SW480 (cell line): ENCODE data around the gene PWWP2A.
A peak's percentile ranks its signal among the peaks of the same experiment; 100 is the strongest.
"Not testable (repeated sequence)": the region's sequence is repeated elsewhere in the genome, so short reads cannot be mapped to it uniquely, and the experiment has no call there.

Experiments used
- DNase-seq: peaks from one replicate; pipeline ENCODE4 v3.0.0-alpha.2; 2016; ENCODE audit warnings: low spot score

The PWWP2A gene, protein sequence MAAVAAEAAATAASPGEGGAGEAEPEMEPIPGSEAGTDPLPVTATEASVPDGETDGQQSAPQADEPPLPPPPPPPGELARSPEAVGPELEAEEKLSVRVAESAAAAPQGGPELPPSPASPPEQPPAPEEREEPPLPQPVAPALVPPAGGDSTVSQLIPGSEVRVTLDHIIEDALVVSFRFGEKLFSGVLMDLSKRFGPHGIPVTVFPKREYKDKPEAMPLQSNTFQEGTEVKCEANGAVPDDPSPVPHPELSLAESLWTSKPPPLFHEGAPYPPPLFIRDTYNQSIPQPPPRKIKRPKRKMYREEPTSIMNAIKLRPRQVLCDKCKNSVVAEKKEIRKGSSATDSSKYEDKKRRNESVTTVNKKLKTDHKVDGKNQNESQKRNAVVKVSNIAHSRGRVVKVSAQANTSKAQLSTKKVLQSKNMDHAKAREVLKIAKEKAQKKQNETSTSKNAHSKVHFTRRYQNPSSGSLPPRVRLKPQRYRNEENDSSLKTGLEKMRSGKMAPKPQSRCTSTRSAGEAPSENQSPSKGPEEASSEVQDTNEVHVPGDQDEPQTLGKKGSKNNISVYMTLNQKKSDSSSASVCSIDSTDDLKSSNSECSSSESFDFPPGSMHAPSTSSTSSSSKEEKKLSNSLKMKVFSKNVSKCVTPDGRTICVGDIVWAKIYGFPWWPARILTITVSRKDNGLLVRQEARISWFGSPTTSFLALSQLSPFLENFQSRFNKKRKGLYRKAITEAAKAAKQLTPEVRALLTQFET

DNA sequence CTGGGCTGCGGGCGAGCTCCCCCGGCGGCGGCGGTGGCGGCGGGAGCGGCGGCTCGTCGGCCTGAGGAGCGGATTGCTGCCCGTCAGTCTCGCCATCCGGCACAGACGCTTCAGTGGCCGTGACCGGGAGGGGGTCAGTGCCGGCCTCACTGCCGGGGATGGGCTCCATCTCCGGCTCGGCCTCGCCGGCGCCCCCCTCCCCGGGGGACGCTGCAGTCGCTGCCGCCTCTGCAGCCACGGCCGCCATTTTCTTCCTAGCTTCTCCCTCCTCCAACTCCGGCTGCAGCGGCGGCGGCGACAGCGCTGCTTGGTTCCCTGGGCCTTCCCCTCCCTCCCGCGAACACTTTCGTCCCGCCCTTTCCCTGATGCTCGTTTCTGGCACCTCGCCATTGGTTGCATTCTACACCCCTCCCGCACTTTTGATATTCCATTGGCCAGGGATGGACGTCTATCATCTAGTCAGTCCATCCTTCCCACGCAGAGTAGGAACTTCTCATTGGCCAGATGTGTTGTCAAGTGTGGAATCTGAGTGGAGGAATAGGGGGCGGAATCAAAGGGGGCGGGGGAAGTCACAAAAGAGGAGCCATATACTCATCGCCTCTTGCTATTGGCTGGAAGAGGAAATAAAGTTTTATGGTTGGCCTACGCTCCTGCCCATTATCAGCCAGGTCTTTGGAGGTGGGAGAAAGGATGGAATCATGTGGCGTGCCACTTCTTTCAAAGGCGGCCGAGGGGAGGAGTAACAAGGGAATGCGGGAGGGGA, at the start of gene PWWP2A:
Gene PWWP2A (minus strand): TSS at position 309 of the 763 bp plus-strand sequence. CDS start 62 bp downstream, at position 247.
- DNase-seq = peak; percentile 100

DNA sequence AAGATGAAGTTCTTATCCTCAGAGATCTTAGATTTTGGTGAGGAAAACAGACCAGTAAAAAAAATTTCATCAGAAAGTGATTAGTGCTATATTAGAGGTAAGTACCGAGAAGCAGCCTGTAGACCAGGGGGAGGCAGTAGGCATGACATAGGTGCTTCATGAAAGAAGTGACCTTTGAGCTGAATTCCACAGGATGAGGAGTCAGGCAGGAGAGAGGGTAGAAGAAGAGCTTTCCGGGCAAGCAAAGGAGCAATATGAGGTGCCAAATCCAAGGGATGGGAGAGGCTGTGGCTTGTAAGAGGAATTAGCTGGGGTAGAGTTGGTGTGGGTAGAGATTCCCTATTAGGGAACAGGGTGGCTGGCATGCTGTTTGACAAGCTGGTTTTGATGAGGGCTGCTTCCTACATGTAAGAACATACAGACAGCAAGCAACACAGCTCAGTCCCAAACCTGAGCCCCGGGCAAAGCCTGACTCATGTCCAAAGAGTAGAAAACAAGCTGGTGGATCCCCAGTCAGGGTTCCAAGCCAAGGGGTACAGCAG, 48.4 kb upstream of the PWWP2A start:
- DNase-seq = no peak

- DNase-seq = no peak
Measured at GRCh38 chr5:160166973-160167623, 47.8 kb upstream of the PWWP2A start.

DNA sequence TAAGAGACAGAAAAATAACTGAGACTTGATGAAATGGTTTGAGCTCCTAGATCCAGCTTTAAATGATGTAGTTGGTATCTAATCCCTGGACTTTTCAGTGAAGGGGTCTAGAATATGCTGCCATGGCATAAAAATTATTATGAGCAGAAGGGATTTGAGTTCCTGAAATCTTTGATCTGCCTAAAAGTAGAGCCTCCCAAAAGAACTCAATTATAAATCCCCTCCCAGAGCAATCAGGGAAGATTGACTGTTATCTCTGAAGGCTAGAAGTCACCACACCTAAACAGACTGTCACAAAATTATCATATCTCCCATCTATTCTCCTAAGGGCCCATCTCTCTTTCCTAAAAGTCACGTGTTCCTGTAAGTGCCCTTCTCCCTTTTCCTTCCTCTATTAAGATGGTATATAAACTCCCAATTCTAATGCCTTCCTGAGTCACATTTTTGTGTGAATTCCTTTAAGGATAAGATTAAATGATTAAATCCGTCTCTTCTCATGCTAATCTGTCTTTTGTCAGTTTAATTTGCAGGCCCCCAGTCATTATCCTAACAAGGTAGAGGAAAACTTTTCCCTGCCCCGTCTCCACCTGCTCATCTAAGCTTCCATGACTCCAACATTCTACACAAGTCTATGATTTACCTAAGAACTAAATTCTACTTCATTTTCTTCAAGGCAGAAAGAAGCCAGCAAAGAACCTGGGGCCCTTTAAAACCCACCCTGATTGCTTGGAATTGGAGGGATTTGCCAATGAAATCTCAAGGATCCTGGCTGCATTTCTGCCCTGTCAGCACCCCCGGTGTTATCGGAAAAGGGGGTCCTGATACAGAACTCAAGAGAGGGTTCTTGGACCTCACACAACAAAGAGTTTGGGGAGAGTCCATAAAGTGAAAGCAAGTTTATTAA, 47.1 kb upstream of the PWWP2A start:
- DNase-seq = no peak

DNA sequence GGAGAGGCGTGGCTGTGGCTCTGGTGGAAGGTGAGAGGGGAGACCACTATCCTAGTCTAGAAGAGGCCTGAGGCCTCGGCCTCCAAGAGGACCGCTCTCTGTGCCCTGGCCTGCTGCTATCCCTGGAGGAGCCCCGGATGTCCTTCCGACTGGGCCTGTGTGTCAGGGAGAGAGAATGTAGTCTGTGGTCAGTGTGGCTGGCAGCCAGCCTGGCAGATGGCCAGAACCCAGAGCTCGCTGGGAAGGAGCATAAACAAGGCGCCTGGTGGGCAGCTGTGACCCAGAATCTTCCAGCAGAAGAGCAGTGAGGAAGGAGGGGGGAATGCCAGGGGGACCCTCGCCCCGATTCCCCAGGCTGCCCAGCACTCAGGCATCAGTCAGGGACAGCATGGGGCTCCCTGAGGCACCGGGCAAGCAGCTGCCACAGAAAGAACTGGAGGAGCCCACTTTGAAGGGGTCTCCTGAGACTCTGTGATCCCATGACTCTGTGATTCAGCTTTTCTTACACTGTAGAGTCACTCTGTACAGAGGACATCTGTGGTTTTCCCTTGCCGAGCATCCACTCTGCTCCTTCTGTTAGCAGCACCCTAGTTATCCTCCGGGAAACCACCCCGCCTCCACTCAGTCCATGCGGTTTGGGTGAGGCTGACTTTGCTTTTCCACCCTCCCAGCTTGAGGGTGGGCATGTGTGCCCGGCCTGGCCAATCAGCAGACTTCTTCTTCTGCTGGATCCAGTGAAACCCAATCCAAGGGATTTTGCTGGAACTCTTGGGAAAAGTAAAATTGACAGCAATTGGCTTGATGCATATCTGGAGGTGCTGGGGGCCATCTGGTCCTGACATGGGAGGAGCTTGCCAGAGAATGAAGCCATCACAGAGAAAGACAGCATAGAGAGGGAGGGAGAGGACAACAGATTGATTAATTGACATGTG, 46.2 kb upstream of the PWWP2A start:
- DNase-seq = peak; percentile 99

DNA sequence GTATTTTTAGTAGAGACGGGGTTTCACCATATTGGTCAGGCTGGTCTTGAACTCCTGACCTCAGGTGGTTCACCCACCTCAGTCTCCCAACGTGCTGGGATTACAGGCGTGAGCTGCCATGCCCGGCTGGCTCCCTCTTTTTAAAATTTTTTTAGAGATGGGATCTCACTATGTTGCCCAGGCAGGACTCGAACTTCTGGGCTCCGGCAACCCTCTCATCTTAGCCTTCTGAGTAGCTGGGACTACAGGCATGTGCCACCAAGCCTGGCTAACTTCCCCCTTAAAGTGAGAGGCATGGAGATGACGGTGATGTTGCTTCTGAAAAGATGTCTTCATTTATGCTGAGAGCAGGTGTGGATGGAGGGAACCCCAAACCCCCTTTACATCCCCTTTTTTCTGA, 43.7 kb upstream of the PWWP2A start:
- DNase-seq = no peak

DNA sequence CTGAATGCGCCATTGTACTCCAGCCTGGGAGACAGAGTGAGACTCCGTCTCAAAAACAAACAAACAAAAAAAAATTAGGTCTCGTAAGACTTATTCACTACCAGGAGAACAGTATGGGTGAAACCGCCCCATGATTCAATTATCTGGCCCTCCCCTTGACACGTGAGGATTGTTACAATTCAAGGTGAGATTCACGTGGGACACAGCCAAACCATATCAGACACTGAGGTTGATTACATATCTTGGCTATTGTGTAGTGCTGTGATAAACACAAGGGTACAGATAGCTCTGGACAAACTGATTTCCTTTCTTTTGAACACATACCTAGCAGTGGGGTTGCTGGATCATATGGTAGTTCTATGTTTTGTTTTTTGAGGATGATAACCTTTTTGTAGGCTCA, 42.4 kb upstream of the PWWP2A start:
- DNase-seq = no peak

DNA sequence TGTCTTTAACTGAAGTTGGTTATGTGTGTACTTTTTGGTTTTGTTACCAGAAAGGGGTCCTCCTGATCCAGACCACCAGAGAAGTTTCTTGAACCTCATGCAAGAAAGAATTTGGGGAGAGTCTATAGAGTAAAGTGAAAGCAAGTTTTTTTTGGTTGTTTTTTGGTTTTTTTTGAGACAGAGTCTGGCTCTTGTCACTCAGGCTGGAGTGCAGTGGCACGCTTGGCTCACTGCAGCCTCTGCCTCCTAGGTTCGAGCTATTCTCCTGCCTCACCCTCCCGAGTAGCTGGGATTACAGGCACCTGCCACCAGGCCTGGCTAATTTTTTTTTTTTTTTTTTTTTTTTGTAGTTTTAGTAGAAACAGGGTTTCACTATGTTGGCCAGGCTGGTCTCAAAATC, 41.6 kb upstream of the PWWP2A start:
- DNase-seq = not testable (repeated sequence)

- DNase-seq = no peak
Measured at GRCh38 chr5:160159991-160160792, 40.9 kb upstream of the PWWP2A start.

DNA sequence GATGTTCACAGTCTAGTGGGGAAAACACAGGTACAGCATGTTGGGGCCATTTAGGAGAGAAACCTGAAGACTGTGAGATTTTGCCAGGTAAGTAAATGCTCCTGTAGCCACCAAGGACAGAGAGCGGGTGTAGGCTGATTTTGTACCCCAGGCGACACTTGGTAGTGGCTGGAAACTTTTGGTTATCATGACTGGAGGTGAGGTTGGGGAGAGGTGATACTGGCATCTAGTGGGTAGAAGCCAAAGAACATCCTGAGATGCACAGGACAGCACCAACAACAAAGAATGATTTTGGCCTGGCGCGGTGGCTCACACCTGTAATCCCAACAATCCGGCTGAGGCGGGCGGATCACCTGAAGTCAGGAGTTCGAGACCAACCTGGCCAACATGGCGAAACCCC, 38.8 kb upstream of the PWWP2A start:
- DNase-seq = no peak

DNA sequence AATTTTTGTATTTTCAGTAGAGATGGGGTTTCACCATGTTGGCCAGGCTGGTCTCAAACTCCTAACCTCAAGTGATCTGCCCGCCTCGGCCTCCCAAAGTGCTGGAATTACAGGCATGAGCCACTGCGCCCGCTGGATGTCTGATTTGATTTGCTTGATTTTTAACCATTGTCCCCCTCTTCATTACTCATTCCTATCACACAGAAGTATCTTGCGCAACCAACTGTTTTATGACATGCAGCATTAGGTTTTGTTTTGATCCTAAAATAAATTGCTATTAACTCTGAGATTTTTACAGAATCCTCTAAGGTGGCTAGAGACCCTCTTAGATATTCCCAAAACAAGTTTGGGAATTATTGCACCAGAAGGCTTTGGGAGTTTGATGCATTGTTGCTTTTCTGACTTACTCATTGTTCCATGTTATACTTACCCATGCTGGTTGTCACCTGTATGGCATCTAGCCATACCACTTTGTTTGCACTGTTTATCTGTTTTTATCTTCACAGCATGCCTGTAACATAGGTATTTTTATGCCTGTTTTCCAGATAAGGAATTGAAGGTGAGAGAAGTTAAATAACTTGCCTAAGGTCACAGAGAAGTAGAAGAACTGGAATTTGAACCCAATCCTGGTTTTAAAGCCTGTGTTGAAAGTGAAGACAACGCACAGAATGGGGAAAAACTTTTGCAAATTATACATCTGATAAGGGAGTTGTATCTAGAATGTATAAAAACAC, 35.9 kb upstream of the PWWP2A start:
- no peak for DNase-seq

DNA sequence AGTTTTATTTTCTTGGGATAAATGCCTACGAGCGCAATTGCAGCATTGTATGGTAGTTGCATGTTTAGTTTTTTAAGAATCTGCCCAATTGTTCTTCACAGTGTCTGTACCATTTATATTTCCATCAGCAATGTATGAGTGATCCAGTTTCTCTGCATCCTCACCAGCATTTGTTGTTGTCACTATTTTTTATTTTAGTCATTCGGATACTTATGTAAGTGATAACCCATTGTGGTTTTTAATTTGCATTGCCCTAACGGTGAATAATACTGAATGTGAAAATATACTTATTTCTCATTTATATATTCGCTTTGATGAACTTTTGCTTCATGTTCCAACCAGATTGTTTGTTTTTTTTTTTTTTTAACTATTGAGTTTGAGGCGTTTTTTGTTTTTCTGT, 33.7 kb upstream of the PWWP2A start:
- no peak for DNase-seq

GRCh38 chr5:160152287-160152686, 33.0 kb upstream of the PWWP2A start:
- DNase-seq = no peak

DNA sequence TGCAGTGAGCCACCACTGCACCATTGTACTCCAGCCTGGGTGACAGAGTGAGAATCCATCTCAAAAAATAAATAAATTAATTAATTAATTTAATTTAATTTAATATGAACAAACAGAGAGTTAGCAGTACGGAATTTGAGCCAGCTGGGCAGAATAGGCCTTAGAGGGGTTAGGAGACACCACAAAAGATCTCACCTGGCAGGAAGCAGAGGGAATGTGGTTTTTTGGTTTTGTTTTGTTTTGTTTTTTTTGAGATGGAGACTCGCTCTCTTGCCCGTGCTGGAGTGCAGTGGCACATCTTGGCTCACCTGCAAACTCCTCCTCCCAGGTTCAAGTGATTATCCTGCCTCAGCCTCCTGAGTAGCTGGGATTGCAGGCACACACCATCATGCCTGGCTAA, 31.8 kb upstream of the PWWP2A start:
- DNase-seq = no peak

GRCh38 chr5:160150381-160150780, 31.1 kb upstream of the PWWP2A start:
- no peak for DNase-seq

DNA sequence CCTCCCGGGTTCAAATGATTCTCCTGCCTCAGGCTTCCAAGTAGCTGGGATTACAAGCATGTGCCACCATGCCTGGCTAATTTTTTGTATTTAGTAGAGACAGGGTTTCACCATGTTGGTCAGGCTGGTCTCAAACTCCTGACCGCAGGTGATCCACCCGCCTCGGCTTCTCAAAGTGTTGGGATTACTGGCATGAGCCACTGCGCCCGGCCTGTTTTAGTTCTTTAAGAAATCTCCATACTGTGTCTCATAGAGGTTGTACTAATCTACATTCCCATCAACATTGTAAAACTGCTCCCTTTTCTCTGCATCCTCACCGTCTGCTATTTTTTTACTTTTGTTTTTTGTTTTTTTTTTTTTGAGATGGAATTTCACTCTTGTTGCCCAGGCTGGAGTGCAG, 25.2 kb upstream of the PWWP2A start:
- DNase-seq = not testable (repeated sequence)

DNA sequence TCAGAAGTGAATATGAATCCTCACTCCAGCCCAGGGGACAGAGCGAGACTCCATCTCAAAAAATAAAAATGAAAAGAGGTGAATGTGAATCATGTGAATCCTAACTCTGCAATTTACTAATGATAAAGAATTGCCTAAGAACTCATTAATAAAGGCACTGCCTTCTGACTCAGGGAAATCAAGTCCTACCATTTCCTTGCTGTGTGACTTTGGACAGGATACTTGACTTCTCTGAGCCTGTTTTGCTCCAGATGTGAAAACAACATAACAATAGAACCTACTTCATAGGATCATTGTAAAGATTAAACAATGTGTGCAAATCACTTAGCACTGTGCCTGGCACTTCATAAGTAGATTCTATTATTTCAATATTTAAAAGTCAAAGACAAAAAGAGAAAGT, 15.1 kb upstream of the PWWP2A start:
- no peak for DNase-seq

DNA sequence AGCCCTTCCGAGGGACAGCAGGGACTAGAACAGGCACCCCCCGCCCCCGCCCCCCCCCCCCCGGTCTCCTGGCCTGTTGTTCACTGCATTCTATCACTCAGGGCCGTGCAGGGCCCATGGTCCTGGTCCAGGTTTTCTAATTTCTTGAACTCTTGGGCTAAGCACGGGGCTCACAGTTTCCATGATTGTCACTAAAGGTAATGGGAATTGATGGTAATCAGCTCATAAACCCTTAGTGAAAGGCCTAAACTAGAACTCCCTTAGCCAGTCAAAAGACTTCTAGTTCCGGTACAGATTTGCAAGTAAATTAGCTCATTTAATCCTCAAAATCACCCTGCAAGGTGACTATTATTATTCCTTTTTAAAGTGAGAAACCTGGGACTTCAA, 14.7 kb upstream of the PWWP2A start:
- DNase-seq = no peak
